Tibial nerve (tissue), 4 donors: ENCODE data around the gene GRIK5. TPM values are rescaled to one million over a fixed set of nuclear protein-coding genes. Genes with fewer than 3 reads are reported as not detected.

Experiments
- total RNA-seq, 4 donors: library from RNA; depleted of rRNA; stranded (reverse); fragments of >200 nt; gene quantifications; one replicate each; pipeline ENCODE4 v1.1.0, GENCODE V29; 2016

The GRIK5 gene
- total RNA-seq, 4 donors from 2014 or later = 2.4 to 12.0 (median 3.2) TPM

Other genes with a start within 250 kb of the GRIK5 start
- gene LYPD4, start 225.5 kb downstream of the GRIK5 start, total RNA-seq = not detected
- gene DMRTC2, start 225.2 kb downstream of the GRIK5 start, total RNA-seq = not detected
- gene RPS19, start 210.0 kb downstream of the GRIK5 start, total RNA-seq = 1,000 to 10,000 TPM in 2 of 4 donors, 100 to 1,000 TPM in 2; 835 to 1,204 (median 1,038) TPM
- gene CD79A, start 192.9 kb downstream of the GRIK5 start, total RNA-seq = not detected
- gene ARHGEF1, start 187.0 kb downstream of the GRIK5 start, total RNA-seq = 100 to 1,000 TPM in 3 of 4 donors, 10 to 100 TPM in 1; 68.4 to 225 (median 121) TPM
- gene ERFL, start 141.8 kb downstream of the GRIK5 start, total RNA-seq = under 1 TPM in 3 of 4 donors, not detected in 1; 0.30 to 0.59 (median 0.42) TPM
- gene RABAC1, start 110.9 kb downstream of the GRIK5 start, total RNA-seq = 100 to 1,000 TPM; 168 to 206 (median 199) TPM
- not detected for gene ATP1A3, start 76.0 kb downstream of the GRIK5 start, total RNA-seq
- gene ZNF574, start 6.0 kb upstream of the GRIK5 start, total RNA-seq = 10 to 100 TPM; 14.3 to 22.2 (median 17.5) TPM
- gene POU2F2, start 62.2 kb upstream of the GRIK5 start, total RNA-seq = 1 to 10 TPM in 1 of 4 donors, under 1 TPM in 3; 0.21 to 6.0 (median 0.51) TPM
- gene DEDD2, start 147.5 kb upstream of the GRIK5 start, total RNA-seq = 10 to 100 TPM; 33.9 to 56.2 (median 40.3) TPM
- 1 to 10 TPM; 4.3 to 6.3 (median 6.3) TPM for gene ZNF526, start 150.1 kb upstream of the GRIK5 start, total RNA-seq
- gene GSK3A, start 172.4 kb upstream of the GRIK5 start, total RNA-seq = 10 to 100 TPM; 24.7 to 34.5 (median 28.3) TPM
- gene ERF, start 184.9 kb upstream of the GRIK5 start, total RNA-seq = 10 to 100 TPM; 30.4 to 42.6 (median 35.1) TPM
- 10 to 100 TPM; 27.0 to 74.1 (median 41.3) TPM for gene CIC, start 199.0 kb upstream of the GRIK5 start, total RNA-seq
- gene PRR19, start 231.9 kb upstream of the GRIK5 start, total RNA-seq = under 1 TPM in 2 of 4 donors, not detected in 2; 0.30 to 0.44 TPM
- 1 to 10 TPM; 3.8 to 9.0 (median 8.1) TPM for gene PAFAH1B3, start 232.4 kb upstream of the GRIK5 start, total RNA-seq
- gene TMEM145, start 243.1 kb upstream of the GRIK5 start, total RNA-seq = under 1 TPM in 1 of 4 donors, not detected in 3; 0.20 TPM